Mucosa of stomach (tissue), 1 donor: ENCODE data around the gene IFFO2.
"Not testable (repeated sequence)": the region's sequence is repeated elsewhere in the genome, so short reads cannot be mapped to it uniquely, and the experiment has no call there.

ENCODE experiments used
- H3K27me3 ChIP-seq: one replicate; pipeline ENCODE4 v1.7.0; 2013; ENCODE audit warnings: mild to moderate bottlenecking, low read length; ENCODE audit not compliant: control insufficient read depth, insufficient read depth
- H3K36me3 ChIP-seq: one replicate; pipeline ENCODE4 v1.7.0; 2013; ENCODE audit warnings: low read length; ENCODE audit not compliant: control insufficient read depth, insufficient read depth
- H3K4me1 ChIP-seq: one replicate; pipeline ENCODE4 v1.7.0; 2013; ENCODE audit warnings: mild to moderate bottlenecking, low read length; ENCODE audit not compliant: control insufficient read depth, insufficient read depth
- H3K4me3 ChIP-seq: one replicate; pipeline ENCODE4 v1.7.0; 2013; ENCODE audit warnings: low read length
- H3K9ac ChIP-seq: one replicate; pipeline ENCODE4 v1.7.0; 2013; ENCODE audit warnings: mild to moderate bottlenecking, low read length, moderate library complexity
- H3K9me3 ChIP-seq: one replicate; pipeline ENCODE4 v1.7.0; 2013; ENCODE audit warnings: mild to moderate bottlenecking, low read length, moderate library complexity; ENCODE audit not compliant: control insufficient read depth
- donor health status: Pancreatic carcinoma.

The IFFO2 gene

GRCh38 chr1:18878538-18879214 lies 77.8 kb downstream of the IFFO2 start:
- Histone ChIP-seq H3K36me3 (no peaks in the 10 kb centered on the region), H3K27me3 (peaks cover 2% of the 10 kb centered on the region), H3K4me1 (peaks cover 5% of the 10 kb centered on the region), H3K9me3 (no peaks in the 10 kb centered on the region), H3K4me3 (no peak overlapping the region), H3K9ac (no peak overlapping the region)

- no peak overlapping the region for H3K4me3 ChIP-seq
- no peak overlapping the region for H3K9ac ChIP-seq
- peaks cover 5% of the 10 kb centered on the region for H3K4me1 ChIP-seq
- H3K36me3 ChIP-seq: no peaks in the 10 kb centered on the region
- H3K9me3 ChIP-seq: no peaks in the 10 kb centered on the region
- peaks cover 2% of the 10 kb centered on the region for H3K27me3 ChIP-seq
Measured at GRCh38 chr1:18877282-18877681, 79.2 kb downstream of the IFFO2 start.

GRCh38 chr1:18876210-18876609 lies 80.3 kb downstream of the IFFO2 start:
- H3K9me3 ChIP-seq: no peaks in the 10 kb centered on the region
- H3K9ac ChIP-seq: no peak overlapping the region
- peaks cover 5% of the 10 kb centered on the region for H3K4me1 ChIP-seq
- peaks cover 2% of the 10 kb centered on the region for H3K27me3 ChIP-seq
- H3K36me3 ChIP-seq: no peaks in the 10 kb centered on the region
- no peak overlapping the region for H3K4me3 ChIP-seq

GRCh38 chr1:18875796-18876128 lies 80.7 kb downstream of the IFFO2 start:
- Histone ChIP-seq H3K9ac (no peak overlapping the region), H3K9me3 (no peaks in the 10 kb centered on the region), H3K4me3 (no peak overlapping the region), H3K36me3 (no peaks in the 10 kb centered on the region), H3K4me1 (peaks cover 5% of the 10 kb centered on the region), H3K27me3 (peaks cover 2% of the 10 kb centered on the region)

- peaks cover 2% of the 10 kb centered on the region for H3K27me3 ChIP-seq
- H3K4me1 ChIP-seq: peaks cover 5% of the 10 kb centered on the region
- no peaks in the 10 kb centered on the region for H3K36me3 ChIP-seq
- no peak overlapping the region for H3K4me3 ChIP-seq
- peak overlapping the region; percentile 29 for H3K9ac ChIP-seq
- no peaks in the 10 kb centered on the region for H3K9me3 ChIP-seq
Measured at GRCh38 chr1:18875107-18875795, 81.2 kb downstream of the IFFO2 start.

GRCh38 chr1:18874600-18874999 lies 81.9 kb downstream of the IFFO2 start:
- H3K9ac ChIP-seq: no peak overlapping the region
- peaks cover 5% of the 10 kb centered on the region for H3K4me1 ChIP-seq
- no peaks in the 10 kb centered on the region for H3K36me3 ChIP-seq
- peaks cover 2% of the 10 kb centered on the region for H3K27me3 ChIP-seq
- no peaks in the 10 kb centered on the region for H3K9me3 ChIP-seq
- no peak overlapping the region for H3K4me3 ChIP-seq

- Histone ChIP-seq H3K4me1 (peaks cover 5% of the 10 kb centered on the region), H3K36me3 (no peaks in the 10 kb centered on the region), H3K9me3 (no peaks in the 10 kb centered on the region), H3K4me3 (no peak overlapping the region), H3K9ac (no peak overlapping the region), H3K27me3 (peaks cover 2% of the 10 kb centered on the region)
Measured at GRCh38 chr1:18874036-18874435, 82.4 kb downstream of the IFFO2 start.

GRCh38 chr1:18872071-18872611 lies 84.3 kb downstream of the IFFO2 start:
- Histone ChIP-seq H3K9ac (no peak overlapping the region), H3K27me3 (peaks cover 4% of the 10 kb centered on the region), H3K4me3 (no peak overlapping the region), H3K36me3 (no peaks in the 10 kb centered on the region), H3K9me3 (no peaks in the 10 kb centered on the region), H3K4me1 (peaks cover 5% of the 10 kb centered on the region)

- Histone ChIP-seq H3K9ac (no peak overlapping the region), H3K27me3 (peaks cover 4% of the 10 kb centered on the region), H3K4me1 (peaks cover 5% of the 10 kb centered on the region), H3K9me3 (no peaks in the 10 kb centered on the region), H3K36me3 (no peaks in the 10 kb centered on the region), H3K4me3 (no peak overlapping the region)
Measured at GRCh38 chr1:18871401-18872070, 84.9 kb downstream of the IFFO2 start.

GRCh38 chr1:18870957-18871356 lies 85.5 kb downstream of the IFFO2 start:
- H3K4me1 ChIP-seq: peaks cover 5% of the 10 kb centered on the region
- H3K9ac ChIP-seq: no peak overlapping the region
- H3K4me3 ChIP-seq: no peak overlapping the region
- peaks cover 4% of the 10 kb centered on the region for H3K27me3 ChIP-seq
- H3K9me3 ChIP-seq: no peaks in the 10 kb centered on the region
- H3K36me3 ChIP-seq: no peaks in the 10 kb centered on the region

- H3K9me3 ChIP-seq, H3K36me3 ChIP-seq, H3K9ac ChIP-seq, H3K4me1 ChIP-seq, H3K27me3 ChIP-seq, H3K4me3 ChIP-seq: not testable (repeated sequence)
Measured at GRCh38 chr1:18870595-18870865, 85.9 kb downstream of the IFFO2 start.

GRCh38 chr1:18869847-18870594 lies 86.5 kb downstream of the IFFO2 start:
- H3K4me3 ChIP-seq: no peak overlapping the region
- H3K4me1 ChIP-seq: peaks cover 1% of the 10 kb centered on the region
- H3K9me3 ChIP-seq: no peaks in the 10 kb centered on the region
- H3K9ac ChIP-seq: no peak overlapping the region
- H3K36me3 ChIP-seq: no peaks in the 10 kb centered on the region
- H3K27me3 ChIP-seq: peaks cover 4% of the 10 kb centered on the region
